HG03135 (cell line): Measurements from ENCODE around the gene PLCB1.

Experiments used
- ATAC-seq: cut with Tn5 transposase; IDR thresholded peaks from one replicate; pipeline ENCODE4 v1.9.1; 2021; ENCODE audit warnings: mild to moderate bottlenecking, moderate library complexity; ENCODE audit not compliant: unreplicated experiment

PLCB1 gene

GRCh38 chr20:8208226-8208625 lies 76.2 kb downstream of the PLCB1 start:
- ATAC-seq, result no peak

GRCh38 chr20:8209061-8209460 lies 77.0 kb downstream of the PLCB1 start:
- ATAC-seq, result no peak

DNA sequence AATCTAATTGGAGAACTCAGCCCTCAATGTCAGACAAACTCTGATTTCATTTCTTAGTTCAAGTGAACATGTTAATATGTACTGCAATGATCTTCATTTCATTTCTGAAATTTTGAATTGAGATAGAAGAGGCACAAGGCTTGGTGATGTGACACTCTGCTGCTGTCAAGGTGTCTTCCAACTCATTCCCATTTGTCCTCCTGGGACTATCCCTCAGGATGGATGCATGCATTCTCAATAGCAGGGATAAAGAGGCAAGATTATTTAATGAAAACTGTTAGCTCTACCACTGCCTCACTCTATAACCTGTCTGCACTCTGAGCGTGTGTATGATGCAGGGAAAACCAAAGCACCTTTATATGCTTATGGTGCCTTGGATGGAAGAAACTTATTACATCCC lies 78.7 kb downstream of the PLCB1 start:
- no peak for ATAC-seq

DNA sequence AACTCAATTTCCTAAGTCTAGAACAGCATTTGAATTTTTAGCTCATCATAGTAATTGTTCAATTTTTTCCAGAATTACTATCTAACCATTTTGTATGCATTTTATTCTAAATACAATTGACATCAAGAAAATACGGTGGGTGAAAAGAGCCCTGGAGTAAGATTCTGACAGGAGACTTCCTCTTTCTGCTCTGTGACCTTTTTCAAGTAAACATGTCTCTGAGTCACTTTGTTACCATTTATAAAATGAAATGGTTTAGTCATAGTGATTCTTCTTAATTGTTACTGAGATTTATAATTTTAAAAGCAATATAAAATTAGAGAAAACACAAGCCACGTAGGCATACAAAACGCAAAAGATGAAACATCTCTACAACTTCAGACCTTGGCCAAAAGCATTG lies 80.2 kb downstream of the PLCB1 start:
- ATAC-seq, result no peak

GRCh38 chr20:8213270-8213669 lies 81.2 kb downstream of the PLCB1 start:
- no peak for ATAC-seq

GRCh38 chr20:8213831-8214587 lies 81.9 kb downstream of the PLCB1 start:
- ATAC-seq, result peak; percentile 85

- no peak for ATAC-seq
These were observed 83.3 kb downstream of the PLCB1 start for GRCh38 chr20:8215361-8215781.

GRCh38 chr20:8216375-8217200 lies 84.5 kb downstream of the PLCB1 start:
- no peak for ATAC-seq

GRCh38 chr20:8218861-8219260 lies 86.8 kb downstream of the PLCB1 start:
- ATAC-seq, result no peak

GRCh38 chr20:8219403-8219802 lies 87.3 kb downstream of the PLCB1 start:
- no peak for ATAC-seq

- ATAC-seq, result no peak
These were observed 88.7 kb downstream of the PLCB1 start for GRCh38 chr20:8220716-8221115.

DNA sequence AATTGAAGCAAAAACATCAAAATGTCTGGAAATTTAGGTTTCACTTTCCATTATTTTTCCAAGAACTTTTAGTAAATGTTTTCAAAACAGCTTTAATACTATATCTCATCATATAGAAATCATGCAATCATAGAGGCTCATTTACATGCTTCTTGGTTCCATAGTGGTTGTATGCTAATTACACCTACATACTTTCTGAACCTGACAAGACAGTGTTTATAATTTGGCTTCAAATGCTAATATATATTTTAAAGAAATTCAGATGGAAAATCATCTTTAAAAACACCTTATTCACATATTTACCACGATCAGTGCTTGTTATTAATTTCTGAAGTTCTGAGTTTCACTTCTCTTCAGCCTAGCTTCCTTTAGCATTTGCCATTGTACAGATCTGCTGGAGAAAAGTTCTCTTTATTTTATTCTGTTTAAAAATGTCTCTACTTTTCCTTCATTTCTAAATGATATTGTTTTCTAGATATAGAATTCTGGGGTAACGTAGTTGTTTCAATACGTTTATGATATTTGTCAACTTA lies 89.9 kb downstream of the PLCB1 start:
- no peak for ATAC-seq

DNA sequence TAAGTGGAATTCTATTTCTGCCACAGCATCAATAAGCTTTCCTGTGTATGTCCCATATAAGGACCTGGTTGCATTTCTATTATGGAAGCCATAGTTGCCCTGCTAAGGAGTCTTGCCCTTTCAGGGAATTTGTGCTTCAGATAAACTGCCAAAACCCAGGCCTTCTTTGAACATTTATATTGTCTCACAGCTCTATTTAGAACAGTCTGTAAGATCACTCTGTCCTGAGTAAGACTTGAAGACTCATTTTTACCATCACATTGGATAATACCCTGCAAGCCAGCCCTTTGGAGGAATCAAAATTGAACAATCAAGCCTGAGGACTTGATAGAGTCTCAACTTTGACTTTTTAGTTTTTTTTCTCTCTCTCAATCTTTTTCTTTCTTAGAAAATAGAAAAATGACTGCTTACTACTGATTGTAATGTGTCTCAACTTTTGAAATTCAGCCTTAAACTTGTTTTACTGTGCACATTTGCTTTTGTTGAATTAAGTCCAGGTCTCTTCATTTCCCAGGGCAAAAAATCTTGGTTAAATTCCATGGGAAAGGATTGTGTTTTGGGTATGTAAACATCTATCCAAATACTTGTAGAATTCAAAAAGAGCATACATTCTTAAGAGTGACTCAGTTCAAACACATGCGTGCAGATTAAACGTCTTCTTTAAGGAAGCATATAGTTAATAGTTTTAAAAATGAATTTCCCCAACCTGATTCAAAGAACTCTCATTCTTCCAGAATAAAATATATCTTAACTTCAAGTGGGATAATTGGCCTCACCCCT lies 91.2 kb downstream of the PLCB1 start:
- ATAC-seq, result no peak

DNA sequence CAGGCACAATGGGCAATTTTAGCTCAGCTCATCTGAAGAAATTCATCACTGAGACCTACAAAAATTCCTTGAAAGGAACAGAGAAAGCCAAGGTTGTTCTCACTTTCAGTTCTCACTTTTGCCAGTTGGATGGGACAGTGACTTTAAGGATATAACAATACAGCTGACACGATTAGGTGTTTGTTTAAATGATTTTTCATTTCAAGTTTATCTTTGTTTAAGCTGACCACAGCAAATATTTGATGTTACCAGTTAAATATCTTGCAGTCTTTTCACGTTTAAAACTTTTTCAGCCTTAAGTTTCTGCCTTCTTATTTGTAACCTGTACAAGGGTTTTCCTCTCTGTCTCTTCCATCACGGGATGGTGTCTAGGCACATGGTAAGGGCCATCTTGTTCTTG lies 93.6 kb downstream of the PLCB1 start:
- ATAC-seq, result no peak

DNA sequence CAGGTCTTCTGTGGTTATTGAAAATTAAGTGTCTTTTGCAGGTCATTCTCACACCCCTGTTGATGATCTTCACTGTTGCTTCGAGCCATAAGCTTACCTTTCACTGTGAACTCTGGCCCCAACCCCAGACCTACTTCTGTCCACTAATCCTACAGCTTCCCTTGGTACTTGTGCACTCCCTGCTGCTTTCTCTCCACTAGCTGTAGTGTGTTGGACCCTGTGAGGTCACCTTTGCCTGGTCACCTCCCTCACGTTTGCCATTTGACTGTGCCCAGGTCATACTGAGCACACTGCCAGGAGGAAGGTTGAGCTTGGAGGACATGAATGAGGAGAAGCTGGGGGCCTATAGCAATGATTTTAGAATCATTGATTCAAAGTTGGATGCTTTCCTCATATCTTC lies 94.0 kb downstream of the PLCB1 start:
- ATAC-seq, result no peak

DNA sequence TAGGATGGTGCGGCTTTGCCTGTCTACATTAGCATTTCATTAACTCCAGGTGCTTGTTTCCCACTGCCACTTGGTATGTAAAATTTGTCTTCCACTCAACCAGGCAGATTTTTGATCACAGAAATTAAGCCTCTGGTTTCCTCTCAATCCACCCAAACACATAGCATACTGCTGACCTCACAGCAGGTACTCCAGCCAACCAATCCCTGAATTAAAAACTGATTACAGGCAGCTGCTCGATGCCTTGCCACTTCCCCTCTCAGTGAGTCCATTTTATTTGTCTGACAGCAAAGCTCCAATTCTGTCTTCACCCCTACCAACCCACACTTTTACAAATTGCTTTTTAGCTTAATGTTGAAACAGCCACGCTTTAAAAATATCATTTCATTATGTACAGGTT lies 95.2 kb downstream of the PLCB1 start:
- ATAC-seq, result no peak

GRCh38 chr20:8228315-8228714 lies 96.2 kb downstream of the PLCB1 start:
- no peak for ATAC-seq

DNA sequence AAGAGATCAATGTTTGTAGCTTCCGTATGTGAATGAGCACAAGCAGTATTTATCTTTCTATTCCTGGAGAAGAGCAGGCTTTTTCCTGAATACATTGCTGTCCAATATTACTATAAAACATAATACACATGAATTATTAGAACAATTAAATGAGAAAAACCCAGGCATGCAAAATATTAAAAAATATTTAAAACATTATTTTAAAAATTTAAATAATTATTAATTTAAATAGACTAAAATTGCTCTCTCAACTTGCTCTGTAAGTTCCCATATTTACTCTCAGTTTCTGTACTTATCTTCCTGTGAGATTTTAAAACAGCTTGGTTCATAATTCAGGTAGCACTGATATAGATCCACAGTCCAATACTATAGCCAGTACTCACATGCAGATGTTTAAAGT lies 97.0 kb downstream of the PLCB1 start:
- no peak for ATAC-seq

GRCh38 chr20:8231038-8231437 lies 99.0 kb downstream of the PLCB1 start:
- no peak for ATAC-seq

DNA sequence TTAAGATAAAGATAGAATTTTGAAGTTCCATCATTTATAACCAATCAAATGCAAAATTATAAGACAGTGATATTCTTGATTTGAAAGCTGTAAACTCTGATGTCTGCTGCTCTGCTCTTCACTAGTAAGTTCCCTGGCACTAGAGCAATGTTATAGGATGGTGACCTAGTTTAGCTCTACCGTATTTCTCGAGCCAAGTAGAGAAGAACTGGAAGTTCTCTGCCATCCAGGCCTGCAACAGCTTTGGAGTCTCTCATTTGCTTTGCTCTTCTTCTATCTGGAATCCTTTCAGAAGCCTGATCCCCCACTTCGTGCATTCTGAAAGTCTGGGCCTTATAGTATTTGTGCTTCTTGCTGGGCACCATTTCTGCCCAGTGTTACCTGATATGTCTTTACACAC lies 100.3 kb downstream of the PLCB1 start:
- ATAC-seq, result no peak

DNA sequence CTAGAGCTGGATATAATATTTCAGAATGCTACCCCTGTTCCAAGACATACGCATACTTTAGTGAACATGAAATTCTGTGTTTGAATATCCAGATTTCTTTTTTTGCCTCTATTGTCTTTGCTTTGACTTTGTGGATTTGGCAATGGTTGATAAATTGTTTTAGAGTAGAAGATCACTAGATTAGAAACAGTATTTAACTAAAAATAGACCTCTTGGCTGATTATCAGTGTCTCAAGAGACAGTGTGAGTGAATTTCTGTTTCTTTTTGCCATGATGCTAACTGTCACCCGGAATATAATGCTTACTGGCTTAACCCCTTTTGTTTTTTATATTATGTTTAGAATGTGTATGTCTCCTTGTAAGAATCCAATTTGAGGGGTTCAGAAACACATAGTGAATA lies 102.5 kb downstream of the PLCB1 start:
- no peak for ATAC-seq
